ENCODE results near the gene CALN1. TPM values are rescaled to one million over a fixed set of nuclear protein-coding genes. Genes with fewer than 3 reads are reported as not detected.

CALN1 gene
- total RNA-seq, 1 donor from 2014 or later, result 0.52 TPM

GRCh38 chr7:72032934-72033333 is 379.2 kb downstream of the CALN1 start:
- no peak overlapping the region for H3K4me3 ChIP-seq (ENCODE audit: low read length in 3 of 3)
- H3K27me3 ChIP-seq (ENCODE audit: control insufficient read depth in 3 of 3, insufficient read depth in 3 of 3, low read length in 3 of 3), result no peaks in the 10 kb centered on the region
- no peak overlapping the region for H3K27ac ChIP-seq (ENCODE audit: low read depth, low read length)
- H3K36me3 ChIP-seq (ENCODE audit: control insufficient read depth in 3 of 3, insufficient read depth in 3 of 3, low read length in 3 of 3), result no peaks in the 10 kb centered on the region
- H3K4me1 ChIP-seq (ENCODE audit: control insufficient read depth in 3 of 3, insufficient read depth in 3 of 3, low read length in 3 of 3), result no peaks in the 10 kb centered on the region
- H3K9me3 ChIP-seq (ENCODE audit: control insufficient read depth in 3 of 3, low read length in 3 of 3), result no peaks in the 10 kb centered on the region
- H3K9ac ChIP-seq (ENCODE audit: low read depth in 1 of 3, low read length in 3 of 3), result no peak overlapping the region

- Histone ChIP-seq H3K36me3 (ENCODE audit: control insufficient read depth in 3 of 3, insufficient read depth in 3 of 3, low read length in 3 of 3) (no peaks in the 10 kb centered on the region), H3K27ac (ENCODE audit: low read depth, low read length) (no peak overlapping the region), H3K27me3 (ENCODE audit: control insufficient read depth in 3 of 3, insufficient read depth in 3 of 3, low read length in 3 of 3) (no peaks in the 10 kb centered on the region), H3K4me3 (ENCODE audit: low read length in 3 of 3) (no peak overlapping the region), H3K9ac (ENCODE audit: low read depth in 1 of 3, low read length in 3 of 3) (no peak overlapping the region), H3K9me3 (ENCODE audit: control insufficient read depth in 3 of 3, low read length in 3 of 3) (peaks cover 0 to 2% (median 2%) of the 10 kb centered on the region in 3 donors), H3K4me1 (ENCODE audit: control insufficient read depth in 3 of 3, insufficient read depth in 3 of 3, low read length in 3 of 3) (no peaks in the 10 kb centered on the region)
Observed at GRCh38 chr7:72030994-72031667, 381.0 kb downstream of the CALN1 start.

GRCh38 chr7:72028267-72028666 is 383.9 kb downstream of the CALN1 start:
- H3K36me3 ChIP-seq (ENCODE audit: control insufficient read depth in 3 of 3, insufficient read depth in 3 of 3, low read length in 3 of 3), result no peaks in the 10 kb centered on the region
- peaks cover 0 to 2% (median 2%) of the 10 kb centered on the region in 3 donors for H3K9me3 ChIP-seq (ENCODE audit: control insufficient read depth in 3 of 3, low read length in 3 of 3)
- H3K27ac ChIP-seq (ENCODE audit: low read depth, low read length), result no peak overlapping the region
- H3K4me1 ChIP-seq (ENCODE audit: control insufficient read depth in 3 of 3, insufficient read depth in 3 of 3, low read length in 3 of 3), result no peaks in the 10 kb centered on the region
- H3K27me3 ChIP-seq (ENCODE audit: control insufficient read depth in 3 of 3, insufficient read depth in 3 of 3, low read length in 3 of 3), result peaks cover 0 to 2% (median 0%) of the 10 kb centered on the region in 3 donors
- H3K9ac ChIP-seq (ENCODE audit: low read depth in 1 of 3, low read length in 3 of 3), result no peak overlapping the region
- no peak overlapping the region for H3K4me3 ChIP-seq (ENCODE audit: low read length in 3 of 3)

- no peaks in the 10 kb centered on the region for H3K4me1 ChIP-seq (ENCODE audit: control insufficient read depth in 3 of 3, insufficient read depth in 3 of 3, low read length in 3 of 3)
- H3K4me3 ChIP-seq (ENCODE audit: low read length in 3 of 3), result no peak overlapping the region
- H3K9ac ChIP-seq (ENCODE audit: low read depth in 1 of 3, low read length in 3 of 3), result no peak overlapping the region
- peaks cover 0 to 2% (median 0%) of the 10 kb centered on the region in 3 donors for H3K27me3 ChIP-seq (ENCODE audit: control insufficient read depth in 3 of 3, insufficient read depth in 3 of 3, low read length in 3 of 3)
- H3K36me3 ChIP-seq (ENCODE audit: control insufficient read depth in 3 of 3, insufficient read depth in 3 of 3, low read length in 3 of 3), result no peaks in the 10 kb centered on the region
- peaks cover 0 to 2% (median 2%) of the 10 kb centered on the region in 3 donors for H3K9me3 ChIP-seq (ENCODE audit: control insufficient read depth in 3 of 3, low read length in 3 of 3)
- H3K27ac ChIP-seq (ENCODE audit: low read depth, low read length), result no peak overlapping the region
Observed at GRCh38 chr7:72025381-72025960, 386.7 kb downstream of the CALN1 start.

GRCh38 chr7:72023926-72024325 is 388.2 kb downstream of the CALN1 start:
- Histone ChIP-seq H3K9me3 (ENCODE audit: control insufficient read depth in 3 of 3, low read length in 3 of 3) (peaks cover 0 to 6% (median 6%) of the 10 kb centered on the region in 3 donors), H3K4me3 (ENCODE audit: low read length in 3 of 3) (no peak overlapping the region), H3K9ac (ENCODE audit: low read depth in 1 of 3, low read length in 3 of 3) (no peak overlapping the region), H3K27me3 (ENCODE audit: control insufficient read depth in 3 of 3, insufficient read depth in 3 of 3, low read length in 3 of 3) (peaks cover 0 to 2% (median 0%) of the 10 kb centered on the region in 3 donors), H3K4me1 (ENCODE audit: control insufficient read depth in 3 of 3, insufficient read depth in 3 of 3, low read length in 3 of 3) (no peaks in the 10 kb centered on the region), H3K27ac (ENCODE audit: low read depth, low read length) (no peak overlapping the region), H3K36me3 (ENCODE audit: control insufficient read depth in 3 of 3, insufficient read depth in 3 of 3, low read length in 3 of 3) (no peaks in the 10 kb centered on the region)

- Histone ChIP-seq H3K27ac (ENCODE audit: low read depth, low read length) (no peak overlapping the region), H3K9ac (ENCODE audit: low read depth in 1 of 3, low read length in 3 of 3) (no peak overlapping the region), H3K9me3 (ENCODE audit: control insufficient read depth in 3 of 3, low read length in 3 of 3) (peaks cover 0 to 4% (median 4%) of the 10 kb centered on the region in 3 donors), H3K4me3 (ENCODE audit: low read length in 3 of 3) (no peak overlapping the region), H3K27me3 (ENCODE audit: control insufficient read depth in 3 of 3, insufficient read depth in 3 of 3, low read length in 3 of 3) (peaks cover 0 to 2% (median 0%) of the 10 kb centered on the region in 3 donors), H3K4me1 (ENCODE audit: control insufficient read depth in 3 of 3, insufficient read depth in 3 of 3, low read length in 3 of 3) (no peaks in the 10 kb centered on the region), H3K36me3 (ENCODE audit: control insufficient read depth in 3 of 3, insufficient read depth in 3 of 3, low read length in 3 of 3) (no peaks in the 10 kb centered on the region)
Observed at GRCh38 chr7:72021716-72022115, 390.4 kb downstream of the CALN1 start.

- no peak overlapping the region for H3K9ac ChIP-seq (ENCODE audit: low read depth in 1 of 3, low read length in 3 of 3)
- H3K9me3 ChIP-seq (ENCODE audit: control insufficient read depth in 3 of 3, low read length in 3 of 3), result peaks cover 0 to 4% (median 4%) of the 10 kb centered on the region in 3 donors
- H3K4me1 ChIP-seq (ENCODE audit: control insufficient read depth in 3 of 3, insufficient read depth in 3 of 3, low read length in 3 of 3), result no peaks in the 10 kb centered on the region
- H3K36me3 ChIP-seq (ENCODE audit: control insufficient read depth in 3 of 3, insufficient read depth in 3 of 3, low read length in 3 of 3), result no peaks in the 10 kb centered on the region
- no peak overlapping the region for H3K4me3 ChIP-seq (ENCODE audit: low read length in 3 of 3)
- no peaks in the 10 kb centered on the region for H3K27me3 ChIP-seq (ENCODE audit: control insufficient read depth in 3 of 3, insufficient read depth in 3 of 3, low read length in 3 of 3)
- no peak overlapping the region for H3K27ac ChIP-seq (ENCODE audit: low read depth, low read length)
Observed at GRCh38 chr7:72020311-72020710, 391.8 kb downstream of the CALN1 start.

- Histone ChIP-seq H3K36me3 (ENCODE audit: control insufficient read depth in 3 of 3, insufficient read depth in 3 of 3, low read length in 3 of 3) (no peaks in the 10 kb centered on the region), H3K9me3 (ENCODE audit: control insufficient read depth in 3 of 3, low read length in 3 of 3) (peaks cover 0 to 4% (median 4%) of the 10 kb centered on the region in 3 donors), H3K4me1 (ENCODE audit: control insufficient read depth in 3 of 3, insufficient read depth in 3 of 3, low read length in 3 of 3) (no peaks in the 10 kb centered on the region), H3K27me3 (ENCODE audit: control insufficient read depth in 3 of 3, insufficient read depth in 3 of 3, low read length in 3 of 3) (no peaks in the 10 kb centered on the region), H3K4me3 (ENCODE audit: low read length in 3 of 3) (no peak overlapping the region), H3K27ac (ENCODE audit: low read depth, low read length) (no peak overlapping the region), H3K9ac (ENCODE audit: low read depth in 1 of 3, low read length in 3 of 3) (no peak overlapping the region)
Observed at GRCh38 chr7:72019436-72019835, 392.7 kb downstream of the CALN1 start.

- H3K4me1 ChIP-seq (ENCODE audit: control insufficient read depth in 3 of 3, insufficient read depth in 3 of 3, low read length in 3 of 3), result no peaks in the 10 kb centered on the region
Observed at GRCh38 chr7:72017756-72018155, 394.4 kb downstream of the CALN1 start.

GRCh38 chr7:72016574-72016973 is 395.6 kb downstream of the CALN1 start:
- H3K4me3 ChIP-seq (ENCODE audit: low read length in 3 of 3), result no peak overlapping the region
- H3K9me3 ChIP-seq (ENCODE audit: control insufficient read depth in 3 of 3, low read length in 3 of 3), result peaks cover 0 to 4% (median 4%) of the 10 kb centered on the region in 3 donors
- no peaks in the 10 kb centered on the region for H3K36me3 ChIP-seq (ENCODE audit: control insufficient read depth in 3 of 3, insufficient read depth in 3 of 3, low read length in 3 of 3)
- no peak overlapping the region for H3K9ac ChIP-seq (ENCODE audit: low read depth in 1 of 3, low read length in 3 of 3)
- H3K4me1 ChIP-seq (ENCODE audit: control insufficient read depth in 3 of 3, insufficient read depth in 3 of 3, low read length in 3 of 3), result no peaks in the 10 kb centered on the region
- no peak overlapping the region for H3K27ac ChIP-seq (ENCODE audit: low read depth, low read length)
- no peaks in the 10 kb centered on the region for H3K27me3 ChIP-seq (ENCODE audit: control insufficient read depth in 3 of 3, insufficient read depth in 3 of 3, low read length in 3 of 3)

More at GRCh38 chr7:72017756-72018155, 394.4 kb downstream of the CALN1 start:
- H3K27me3 ChIP-seq (ENCODE audit: control insufficient read depth in 3 of 3, insufficient read depth in 3 of 3, low read length in 3 of 3), result no peaks in the 10 kb centered on the region
- no peak overlapping the region for H3K27ac ChIP-seq (ENCODE audit: low read depth, low read length)
- H3K9ac ChIP-seq (ENCODE audit: low read depth in 1 of 3, low read length in 3 of 3), result no peak overlapping the region
- H3K9me3 ChIP-seq (ENCODE audit: control insufficient read depth in 3 of 3, low read length in 3 of 3), result peaks cover 0 to 4% (median 4%) of the 10 kb centered on the region in 3 donors
- H3K4me3 ChIP-seq (ENCODE audit: low read length in 3 of 3), result no peak overlapping the region
- H3K36me3 ChIP-seq (ENCODE audit: control insufficient read depth in 3 of 3, insufficient read depth in 3 of 3, low read length in 3 of 3), result no peaks in the 10 kb centered on the region
